Activated CD8-positive, alpha-beta memory T cell treated with anti-CD3 and anti-CD28 coated beads for 1 hour (primary cell): ENCODE results near the gene EML6.

ENCODE experiments used
- DNase-seq, 2 donors: peaks; one replicate each; pipeline ENCODE4 v3.0.0-alpha.2; 2020; ENCODE audit warnings: low read depth in 1 of 2; ENCODE audit errors: extremely low read depth in 1 of 2

The EML6 gene

DNA sequence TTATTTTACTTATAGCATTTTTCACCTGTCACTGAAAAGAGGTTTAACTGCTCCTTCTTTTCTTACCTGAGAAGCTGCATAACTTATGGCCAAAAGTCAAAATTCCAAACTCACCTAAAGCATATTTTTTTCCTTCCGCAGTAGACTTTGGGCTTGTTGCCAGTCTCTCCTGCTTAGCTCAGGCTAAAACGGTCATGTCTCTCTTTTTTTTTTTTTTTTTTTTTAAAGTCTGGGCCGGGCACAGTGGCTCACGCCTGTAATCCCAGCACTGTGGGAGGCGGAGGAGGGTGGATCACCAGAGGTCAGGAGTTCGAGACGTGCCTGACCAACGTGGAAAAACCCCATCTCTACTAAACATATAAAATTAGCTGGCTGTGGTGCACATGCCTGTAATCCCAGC, 213.3 kb downstream of the EML6 start:
- no peak for DNase-seq

DNA sequence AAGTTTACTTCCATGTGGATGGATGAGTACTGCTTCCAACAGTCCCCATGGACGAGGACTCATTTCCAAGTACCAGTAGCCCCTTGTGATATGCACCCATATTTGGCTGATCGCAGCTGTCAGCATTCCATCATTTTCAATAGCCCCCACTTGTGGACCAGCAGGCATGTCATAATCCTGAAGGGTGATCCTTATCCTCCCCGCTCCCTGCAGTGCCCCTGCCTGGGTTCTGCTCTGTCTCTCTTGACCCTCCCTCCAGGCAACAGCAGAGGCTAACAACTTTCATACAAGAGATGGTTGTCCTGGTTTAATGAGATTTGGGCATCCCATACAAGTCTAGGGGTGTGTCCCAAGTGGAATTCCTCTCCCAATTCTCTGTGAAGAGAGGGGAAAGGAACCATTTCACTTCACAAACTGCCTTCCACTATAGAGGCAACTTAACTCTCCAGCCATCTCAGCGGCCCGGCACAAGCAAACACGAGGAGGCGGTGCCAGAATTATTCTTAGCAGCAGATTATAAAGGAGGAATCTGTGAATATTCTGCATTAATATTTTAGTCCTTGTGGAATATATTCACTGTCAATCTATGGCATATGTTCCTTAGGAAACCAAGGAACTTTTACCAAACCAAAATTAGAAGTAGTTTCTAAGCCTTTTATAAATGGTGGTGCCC, 216.1 kb downstream of the EML6 start:
- DNase-seq: no peak

DNA sequence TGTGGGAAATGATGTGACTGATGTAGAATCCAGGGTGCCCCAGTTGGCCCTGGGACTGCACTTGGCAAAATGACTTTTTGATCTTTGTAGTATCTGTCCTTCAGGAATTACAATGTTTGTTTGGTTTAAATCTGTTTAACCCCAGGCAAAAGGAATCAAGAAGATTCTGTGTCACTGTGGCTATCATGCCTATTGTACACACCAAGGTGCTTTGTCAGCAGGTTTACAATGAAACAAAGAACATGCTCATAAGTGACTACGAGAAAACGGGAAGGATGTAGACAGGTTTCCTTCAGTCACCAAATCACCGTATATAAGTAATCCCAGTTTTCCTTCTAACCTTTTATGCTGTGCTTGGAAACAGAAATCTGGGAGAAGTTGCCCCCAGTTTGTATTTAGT, 217.3 kb downstream of the EML6 start:
- no peak for DNase-seq

DNA sequence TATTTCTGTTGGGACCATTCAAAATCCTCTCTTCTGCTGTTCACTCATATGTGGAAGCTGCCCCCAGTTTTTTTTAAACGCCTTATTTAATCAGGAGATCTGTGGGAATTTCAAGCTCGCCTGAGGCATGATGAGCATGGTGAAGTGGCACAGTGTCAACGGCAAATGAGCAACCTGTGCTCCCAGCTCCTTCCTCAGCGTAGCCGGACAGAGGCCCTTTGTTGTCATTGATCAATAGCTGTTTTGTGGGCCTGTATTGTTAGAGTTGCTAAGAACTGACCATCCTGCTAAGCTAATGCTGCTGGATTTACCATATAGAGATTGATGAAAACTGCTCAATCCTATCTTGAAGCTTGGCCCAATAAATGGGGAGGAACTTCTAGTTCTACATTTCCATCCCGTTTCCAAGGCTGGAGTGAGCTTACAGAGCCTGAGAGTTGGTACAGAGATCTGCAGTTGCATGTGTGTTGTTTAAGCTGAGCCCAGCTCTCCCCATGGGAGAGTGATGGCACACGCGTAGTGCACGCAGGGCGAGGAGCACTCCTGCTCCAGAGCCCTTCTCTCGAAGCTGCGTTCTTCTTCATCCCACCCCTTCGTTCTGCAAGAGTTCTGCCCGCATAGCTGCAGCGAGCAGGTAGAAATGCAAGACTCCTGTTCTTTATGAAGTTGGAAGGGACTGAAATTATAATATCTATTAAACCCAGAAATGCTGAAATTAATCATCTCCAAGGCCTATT, 218.0 kb downstream of the EML6 start:
- no peak for DNase-seq

DNA sequence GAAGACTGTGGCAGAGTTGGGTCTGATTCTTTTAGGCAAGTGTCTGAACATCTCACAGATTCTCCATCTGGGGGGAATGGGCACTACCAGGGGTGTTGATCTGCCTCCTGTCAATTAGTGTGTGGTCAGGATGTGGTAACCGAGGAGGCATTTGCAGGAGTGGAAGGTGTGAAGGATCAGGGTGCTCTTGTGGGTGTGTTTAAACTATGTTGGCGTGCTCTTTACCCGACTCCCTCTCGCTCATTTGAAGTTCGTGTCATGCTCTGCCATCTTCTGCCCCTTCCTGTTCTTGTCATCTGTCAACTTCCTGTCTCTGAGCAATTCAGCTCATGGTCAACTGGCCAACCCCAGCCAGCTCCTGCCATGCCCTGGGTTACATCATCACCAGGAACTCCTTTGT, 218.9 kb downstream of the EML6 start:
- no peak for DNase-seq

DNA sequence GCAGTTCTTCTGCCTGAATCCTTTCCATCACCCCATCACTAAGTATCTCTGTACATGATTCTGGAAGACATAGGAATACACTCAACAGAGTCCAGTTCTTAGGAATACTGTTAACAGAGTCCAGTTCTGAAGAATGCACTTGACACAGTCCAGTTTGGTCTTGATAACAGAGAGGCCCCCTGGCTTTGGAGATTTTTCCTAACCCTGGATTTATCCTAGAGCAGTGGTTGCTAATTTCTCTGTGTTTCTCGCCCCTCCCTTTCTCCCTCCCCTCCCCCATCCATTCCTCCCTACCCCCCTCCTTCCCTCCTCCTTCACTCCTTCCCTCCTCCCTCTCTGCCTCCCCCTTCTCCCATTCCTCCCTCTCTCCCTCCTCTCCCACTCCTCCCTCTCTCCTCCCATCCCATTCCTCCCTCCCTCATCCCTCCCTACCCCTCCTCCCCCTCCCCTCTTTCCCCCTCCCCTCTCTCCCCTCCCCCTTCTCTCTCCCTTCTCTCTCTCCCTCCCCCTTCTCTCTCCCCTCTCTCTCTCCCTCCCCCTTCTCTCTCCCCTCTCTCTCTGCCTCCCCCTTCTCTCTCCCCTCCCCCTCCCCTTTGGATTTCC, 221.4 kb downstream of the EML6 start:
- DNase-seq: no peak

DNA sequence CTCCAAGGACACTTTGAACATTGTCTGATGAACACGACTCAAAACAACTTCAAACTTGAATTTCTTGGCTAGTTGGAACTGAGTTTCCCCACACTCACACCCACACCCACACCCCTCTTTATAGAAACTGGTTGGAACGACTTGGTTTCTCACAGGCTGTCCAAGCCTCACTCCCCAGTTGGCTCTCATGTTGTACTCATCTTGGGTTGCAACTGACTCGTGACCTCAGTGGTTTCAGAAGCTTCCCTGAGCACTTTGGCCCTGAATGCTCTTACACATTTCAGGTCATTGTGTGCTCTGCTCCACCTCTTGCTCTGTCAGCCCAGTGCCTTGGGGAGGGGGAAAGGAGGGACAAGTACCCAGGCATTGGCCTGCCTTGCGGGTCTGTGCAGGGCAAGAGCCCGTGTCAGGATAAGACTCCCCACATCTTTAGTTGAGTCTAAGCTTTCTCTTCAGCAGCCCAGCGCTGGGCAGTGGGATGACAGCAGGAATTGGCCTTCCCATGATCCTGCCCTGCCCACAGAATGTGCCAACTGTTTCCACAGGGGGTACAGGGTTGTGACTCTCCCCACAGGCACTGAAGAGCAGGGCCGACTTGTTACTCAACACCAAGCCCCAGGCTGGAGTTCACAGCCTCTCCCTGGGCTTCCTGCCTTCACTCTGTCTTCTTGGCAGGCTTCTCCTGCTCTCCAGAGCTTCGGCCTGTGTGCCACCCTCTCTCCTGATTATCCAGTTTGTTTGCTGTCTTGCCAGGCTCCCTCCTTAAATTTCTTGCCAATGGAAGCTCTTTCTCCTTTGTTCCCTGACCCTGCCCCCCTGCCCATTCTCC, 222.1 kb downstream of the EML6 start:
- DNase-seq: no peak

DNA sequence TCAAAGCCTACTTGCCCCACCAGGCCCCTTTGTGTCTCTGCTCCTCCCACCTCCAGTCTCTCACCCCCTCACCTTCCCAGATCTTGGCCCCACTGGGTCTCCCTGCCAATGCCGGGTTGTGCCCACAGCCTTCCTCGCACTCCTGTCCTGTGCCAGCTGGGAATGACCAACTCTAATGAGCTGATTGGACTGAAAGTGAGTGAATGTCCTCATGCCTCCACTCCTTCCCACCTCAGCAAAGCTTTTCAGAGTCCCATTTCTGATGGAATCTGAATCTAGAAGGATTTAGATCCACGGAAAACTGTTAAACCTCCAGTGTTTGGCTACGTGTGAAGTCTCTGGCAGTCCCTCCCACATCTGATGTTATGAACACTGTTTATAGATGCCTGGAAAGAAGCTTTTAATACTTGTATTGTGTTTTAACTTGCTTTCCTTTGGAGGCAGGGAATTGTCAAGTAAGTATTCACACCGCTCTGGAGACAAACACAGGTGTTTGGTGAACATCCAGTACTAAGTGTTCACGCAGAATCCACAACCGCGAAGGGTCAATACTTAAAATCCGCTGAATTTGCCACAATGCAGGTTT, 222.9 kb downstream of the EML6 start:
- DNase-seq: no peak

DNA sequence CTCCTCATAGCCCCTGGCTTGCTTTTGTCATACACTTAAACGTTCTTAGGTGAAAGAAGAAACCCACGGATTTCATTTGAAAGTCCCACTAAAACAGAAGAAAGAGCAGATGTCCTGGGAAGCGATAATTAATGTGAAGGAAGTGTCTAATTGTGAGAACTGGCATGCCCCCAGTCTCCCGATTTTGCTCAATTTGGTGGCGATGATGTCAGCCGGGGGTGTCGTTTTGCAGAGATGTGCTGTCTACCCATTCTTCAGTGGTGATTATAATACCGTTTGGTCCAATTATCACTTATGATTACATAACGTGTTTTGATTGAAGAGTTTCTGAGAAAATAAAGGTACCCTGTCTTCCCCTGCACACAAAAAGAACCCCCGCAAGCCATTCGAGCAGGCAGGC, 223.7 kb downstream of the EML6 start:
- no peak for DNase-seq

DNA sequence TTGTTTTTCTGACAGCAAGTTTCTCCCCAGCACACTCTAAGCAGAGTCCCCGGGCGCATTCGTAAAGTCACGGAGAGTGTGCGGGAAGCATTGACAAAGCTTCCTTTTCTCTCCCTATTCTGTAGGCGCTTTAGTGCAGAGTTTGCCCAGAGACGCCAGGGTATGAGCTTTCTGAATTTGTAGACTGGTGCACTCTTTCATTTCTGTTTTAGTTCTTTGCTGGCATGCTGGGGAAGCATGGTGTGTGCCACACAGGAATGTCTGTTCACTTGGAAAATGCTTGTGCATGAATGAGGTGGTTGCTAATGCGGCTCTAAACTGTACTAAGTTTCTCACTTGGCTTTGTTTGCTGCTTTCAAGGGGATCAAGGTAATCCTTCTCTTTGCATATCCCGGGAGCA, 224.2 kb downstream of the EML6 start:
- no peak for DNase-seq

DNA sequence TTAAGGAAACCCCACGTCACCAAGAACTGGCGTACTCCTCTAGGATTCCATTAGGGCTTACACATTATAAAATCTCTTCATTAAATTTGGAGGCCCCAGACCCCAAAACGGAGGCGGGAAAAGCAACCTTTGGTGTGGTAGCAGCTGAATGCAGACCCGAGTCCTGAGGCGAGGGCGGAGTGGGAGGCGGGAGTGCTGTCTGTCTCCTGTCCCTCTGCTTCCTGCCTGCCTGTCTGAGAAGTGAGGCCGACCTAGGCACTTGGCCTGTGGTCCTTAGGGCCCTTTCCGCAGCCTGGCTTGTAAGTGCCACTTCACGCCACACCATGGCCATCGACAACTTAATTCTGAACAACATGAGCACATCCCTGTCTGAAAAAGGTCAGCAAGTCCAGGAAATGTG, 224.7 kb downstream of the EML6 start:
- no peak for DNase-seq

DNA sequence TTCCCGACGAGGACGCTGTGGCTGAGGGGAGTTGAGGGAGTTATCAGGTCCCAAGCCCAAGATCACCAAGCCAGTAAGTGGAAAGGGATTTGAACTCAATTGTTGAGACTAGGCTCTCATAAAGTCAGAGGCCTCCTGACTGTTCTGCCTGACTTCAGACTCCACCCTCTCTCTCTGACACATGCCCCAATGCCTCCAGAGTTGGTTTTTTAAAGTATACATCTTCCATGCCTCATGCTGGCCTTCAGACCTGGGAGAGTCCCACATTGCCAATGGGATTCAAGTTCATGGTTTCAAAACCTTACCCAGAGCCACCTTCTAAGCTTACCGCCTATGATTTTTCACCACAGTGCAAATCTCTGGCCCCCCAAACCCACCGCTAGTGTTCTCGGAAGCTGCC, 226.0 kb downstream of the EML6 start:
- no peak for DNase-seq

DNA sequence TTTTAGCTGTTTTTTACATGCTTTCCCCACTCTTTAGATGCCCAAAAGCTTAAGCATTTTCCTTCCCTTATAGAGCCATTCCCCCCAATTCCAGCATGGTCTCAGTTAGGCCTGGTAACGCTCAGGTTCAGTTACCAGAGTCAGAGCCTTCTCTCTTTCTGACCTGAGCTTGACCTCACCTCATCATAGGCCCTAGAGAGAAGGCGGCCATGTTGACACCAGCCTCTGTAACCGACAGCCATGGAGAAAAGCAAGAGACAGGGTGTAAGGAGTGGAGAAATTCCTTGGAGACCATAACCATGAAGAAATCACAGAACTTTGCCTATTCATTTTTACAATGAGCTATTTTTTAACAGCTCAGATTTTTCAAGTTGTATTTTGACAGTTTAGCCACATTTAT, 227.3 kb downstream of the EML6 start:
- DNase-seq: no peak

DNA sequence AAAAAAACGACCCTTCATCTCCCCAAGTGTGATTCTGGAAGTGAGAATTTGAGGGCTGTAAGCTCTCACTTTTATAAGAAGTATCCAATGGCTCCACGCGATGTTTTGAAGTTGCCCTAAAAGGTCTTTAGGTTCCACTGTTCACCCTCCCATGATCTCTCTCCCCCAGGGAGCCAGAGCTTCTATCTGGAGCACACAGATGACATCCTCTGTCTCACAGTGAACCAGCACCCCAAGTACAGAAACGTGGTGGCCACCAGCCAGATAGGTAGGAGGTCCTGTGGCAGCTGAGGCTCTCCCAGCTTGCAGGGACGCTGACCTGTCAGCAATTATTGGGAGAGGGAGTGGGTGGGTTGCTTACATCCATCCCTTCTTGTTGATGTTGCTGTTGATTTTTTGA, 229.0 kb downstream of the EML6 start:
- DNase-seq: no peak

DNA sequence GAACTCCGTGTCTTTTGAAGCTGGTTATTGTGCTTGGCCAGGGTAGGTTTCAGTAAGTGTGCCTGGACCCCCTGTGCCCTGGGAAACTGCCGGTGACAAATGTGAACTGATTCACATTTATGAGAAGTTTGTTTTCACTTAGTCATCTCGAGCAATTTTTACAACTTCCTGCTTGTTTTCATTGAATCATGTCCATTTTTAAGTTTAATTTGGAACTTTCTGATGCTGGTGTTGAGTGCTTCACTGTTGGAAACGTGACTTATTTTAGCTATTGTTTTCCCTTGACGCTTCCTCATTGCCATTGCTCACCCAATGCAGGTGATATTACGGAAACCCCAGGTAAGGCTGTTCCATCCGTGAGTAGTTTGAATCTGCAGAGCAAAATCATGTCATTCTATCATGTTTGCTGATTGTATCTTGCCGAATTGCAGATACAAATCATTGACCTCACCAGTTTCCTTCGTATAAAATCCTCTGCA, 229.6 kb downstream of the EML6 start:
- no peak for DNase-seq

DNA sequence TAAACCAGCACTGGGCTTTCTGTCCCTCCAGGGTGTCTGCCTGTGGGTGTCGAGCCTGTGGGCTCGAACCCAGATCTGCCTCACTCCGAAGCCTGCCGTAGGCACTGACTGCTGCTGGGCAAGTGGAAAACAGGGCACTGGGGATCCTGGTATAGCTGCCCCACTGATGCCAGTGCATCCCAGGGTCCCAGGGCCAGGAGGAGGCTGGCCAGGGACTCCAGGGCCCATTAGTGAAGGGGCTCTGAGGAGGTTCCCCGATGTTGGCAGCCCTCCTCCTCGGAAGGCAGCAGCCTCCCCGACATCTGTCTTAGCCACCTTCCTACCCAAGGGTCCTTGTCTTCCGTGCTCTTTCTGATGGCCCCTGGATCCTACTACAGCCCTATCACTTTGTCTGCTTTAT, 230.7 kb downstream of the EML6 start:
- no peak for DNase-seq

DNA sequence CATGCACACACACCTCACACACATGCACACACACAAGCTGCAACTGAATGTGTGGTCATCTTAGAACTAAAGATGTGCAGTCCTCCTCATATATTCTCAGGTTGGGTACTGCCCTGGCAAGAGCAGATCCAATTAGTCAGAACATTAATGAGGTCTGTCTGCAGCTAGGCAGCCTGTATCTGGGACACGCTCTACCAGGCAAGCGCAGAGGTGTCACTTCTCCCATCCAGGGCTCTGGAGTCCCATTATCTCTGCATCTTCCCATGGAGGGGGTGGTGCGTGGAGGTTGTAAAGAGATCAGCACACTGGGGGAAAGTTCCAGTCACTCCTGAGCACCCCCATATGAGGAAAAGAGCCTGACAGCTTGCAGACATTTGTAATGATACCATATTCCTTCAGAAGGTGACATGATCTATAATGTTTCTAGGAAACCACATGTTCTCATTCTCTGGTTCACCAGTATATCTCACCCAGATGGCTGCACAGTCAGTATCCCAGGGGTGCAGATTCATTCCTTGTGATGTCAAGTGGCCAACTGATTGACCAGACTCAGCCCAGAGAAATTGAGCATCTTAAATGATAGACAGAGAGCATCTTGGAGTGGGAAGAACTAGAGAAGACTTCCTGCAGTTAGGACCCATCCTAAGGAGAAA, 231.4 kb downstream of the EML6 start:
- DNase-seq: no peak

DNA sequence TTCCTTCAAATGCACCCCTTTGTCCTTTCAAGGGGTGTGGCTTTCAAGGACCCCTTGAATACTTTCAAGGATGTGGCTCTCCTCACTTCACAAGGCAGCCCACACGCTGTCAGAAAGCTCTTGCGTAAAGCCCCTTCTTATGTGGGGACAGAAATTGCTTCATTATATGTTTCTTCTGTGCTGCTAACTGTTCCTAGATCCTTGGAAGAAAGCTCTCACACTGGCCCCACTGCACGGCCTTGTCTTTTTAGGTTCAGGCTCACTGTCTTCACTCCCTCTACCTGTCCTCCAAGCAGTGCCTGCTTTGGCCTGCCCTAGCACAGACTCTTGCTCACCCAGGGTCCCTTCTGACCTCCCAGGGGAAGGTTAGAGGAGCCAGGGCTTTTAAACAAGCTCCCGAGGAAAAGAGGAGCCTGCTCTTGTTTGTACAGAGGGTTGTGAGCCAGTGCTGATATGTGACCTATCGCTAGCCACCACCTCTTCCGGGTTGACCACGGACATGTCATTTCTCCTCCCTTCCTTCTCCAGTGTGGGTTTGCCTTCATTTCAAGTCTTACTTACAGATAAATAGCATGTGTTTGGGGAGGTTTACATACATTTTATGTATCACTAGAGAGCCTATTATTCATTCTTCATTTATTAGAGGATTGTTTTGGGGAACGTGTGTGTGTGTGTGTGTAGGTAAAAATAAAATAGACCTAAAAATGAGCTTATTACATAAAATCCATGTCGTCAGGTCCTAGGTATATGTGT, 232.1 kb downstream of the EML6 start:
- no peak for DNase-seq

DNA sequence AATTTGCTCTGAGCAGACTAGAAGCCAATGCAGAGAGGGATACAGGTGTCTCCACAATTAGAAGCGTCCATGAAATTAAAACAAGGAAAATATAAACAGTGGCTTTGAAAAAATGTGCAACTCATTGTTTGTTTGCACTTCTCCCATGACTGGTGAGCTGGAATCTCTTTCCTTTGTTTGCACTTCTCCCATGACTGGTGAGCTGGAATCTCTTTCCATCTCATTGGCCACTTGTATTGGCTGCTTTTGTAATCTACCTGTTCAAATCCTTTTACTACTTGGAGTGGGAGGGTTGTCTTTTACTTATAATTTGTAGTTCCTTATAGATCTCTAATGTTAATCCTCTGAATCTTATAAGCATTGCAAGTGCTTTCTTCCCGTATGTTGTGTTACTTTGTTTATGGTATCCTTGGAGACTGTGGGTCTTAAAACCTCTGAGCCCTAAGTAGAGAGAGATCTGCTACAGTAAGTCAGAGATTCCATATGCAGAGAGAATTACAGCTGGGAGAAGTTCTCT, 232.7 kb downstream of the EML6 start:
- no peak for DNase-seq
